B cell (primary cell): ENCODE measurements around the gene PSME3IP1. TPM values are rescaled to one million over a fixed set of nuclear protein-coding genes. Genes with fewer than 3 reads are reported as not detected.
A peak's percentile ranks its signal among the peaks of the same experiment; 100 is the strongest.

ENCODE experiments used
- ATAC-seq: fragments of 200-7000 bp; cut with Tn5 transposase; one replicate; pipeline ENCODE4 v1.10.0; 2021; ENCODE audit warnings: low read depth, mild to moderate bottlenecking, moderate number of reproducible peaks, moderate library complexity
- CTCF ChIA-PET: fragments of 350-600 bp; sonication (Branson Sonifier 250); formaldehyde crosslinking; loops from one replicate; lab custom pipeline; 2021; ENCODE audit warnings: antibody characterized with exemption, inconsistent platforms; lab: Charles Lee
- POLR2A ChIA-PET: fragments of 350-600 bp; sonication (Branson Sonifier 250); formaldehyde crosslinking; loops from one replicate; lab custom pipeline; 2021; ENCODE audit warnings: antibody characterized with exemption; lab: Charles Lee
- DNase-seq: peaks from one replicate; pipeline ENCODE4 v3.0.0; 2013
- H2AFZ ChIP-seq: 2 replicates; pipeline ENCODE4 v1.6.1; 2012; ENCODE audit warnings: mild to moderate bottlenecking, low read depth, low read length; ENCODE audit not compliant: insufficient read depth, poor library complexity, severe bottlenecking
- H3K27ac ChIP-seq, 2 donors: 1 replicate in 1 of 2; 2 replicates in 1 of 2; pipeline ENCODE4 v1.5.1; 2012 to 2013; ENCODE audit warnings: low read length in 2 of 2, mild to moderate bottlenecking in 2 of 2, moderate library complexity in 1 of 2
- H3K27me3 ChIP-seq, 4 experiments: fragments of 200-600 bp in 1 of 4; sonication (generic) in 1 of 4; replicated peaks in 1 of 4; 1 replicate in 2 of 4; 2 replicates in 2 of 4; pipeline versions ENCODE4 v1.6.1 to v1.7.0; 2013 to 2016; ENCODE audit warnings: low read length in 3 of 4, mild to moderate bottlenecking in 2 of 4, mixed read lengths in 1 of 4, moderate library complexity in 1 of 4; ENCODE audit not compliant: insufficient read depth in 4 of 4, control insufficient read depth in 3 of 4; ENCODE audit errors: control extremely low read depth in 1 of 4
- H3K36me3 ChIP-seq, 2 experiments: replicated peaks in 1 of 2; 1 replicate in 1 of 2; 2 replicates in 1 of 2; pipeline versions ENCODE4 v1.6.1 to v1.7.1; 2013; ENCODE audit warnings: low read length in 1 of 2; ENCODE audit not compliant: insufficient read depth in 2 of 2, control insufficient read depth in 1 of 2; ENCODE audit errors: control extremely low read depth in 1 of 2, extremely low read depth in 1 of 2
- H3K4me1 ChIP-seq, 2 donors: fragments of 200-600 bp in 1 of 2; sonication (generic) in 1 of 2; 1 replicate in 1 of 2; 2 replicates in 1 of 2; pipeline versions ENCODE4 v1.5.1 to v1.6.1; 2013 to 2017; ENCODE audit warnings: low read length in 2 of 2; ENCODE audit not compliant: control insufficient read depth in 2 of 2, insufficient read depth in 2 of 2
- H3K4me2 ChIP-seq: replicated peaks from 2 replicates; pipeline ENCODE3; 2012; ENCODE audit warnings: mild to moderate bottlenecking, low read depth, low read length; ENCODE audit not compliant: poor library complexity, severe bottlenecking
- H3K4me3 ChIP-seq, 5 experiments: fragments of 200-600 bp in 1 of 5; sonication (generic) in 1 of 5; 1 replicate in 3 of 5; 2 replicates in 2 of 5; pipeline versions ENCODE4 v1.5.1 to v1.7.0; 2011 to 2016; ENCODE audit warnings: low read length in 4 of 5, mild to moderate bottlenecking in 4 of 5, low read depth in 2 of 5, control low read depth in 1 of 5, moderate library complexity in 1 of 5; ENCODE audit not compliant: insufficient read depth in 1 of 5; ENCODE audit errors: control extremely low read depth in 1 of 5, extremely low read depth in 1 of 5
- H3K79me2 ChIP-seq: fragments of 200-600 bp; sonication (generic); one replicate; pipeline ENCODE4 v1.6.0; 2016; ENCODE audit warnings: low read length; ENCODE audit not compliant: control insufficient read depth, insufficient read depth
- H3K9ac ChIP-seq: fragments of 200-600 bp; sonication (generic); 2 replicates; pipeline ENCODE4 v1.6.1; 2017; ENCODE audit warnings: mild to moderate bottlenecking, low read length, moderate library complexity
- H3K9me3 ChIP-seq, 3 donors: one replicate each; pipeline versions ENCODE4 v1.6.1 to v1.7.1; 2013; ENCODE audit warnings: low read length in 2 of 3; ENCODE audit not compliant: control insufficient read depth in 2 of 3, insufficient read depth in 1 of 3; ENCODE audit errors: control extremely low read depth in 1 of 3
- H4K20me1 ChIP-seq: 2 replicates; pipeline ENCODE4 v1.6.0; 2012; ENCODE audit warnings: mild to moderate bottlenecking, low read length; ENCODE audit not compliant: insufficient read depth, control insufficient read depth, poor library complexity, severe bottlenecking
- H3K27ac Mint-ChIP-seq: one replicate; pipeline ENCODE4 v1.8.0; 2021; ENCODE audit warnings: mixed read lengths
- H3K27me3 Mint-ChIP-seq: one replicate; pipeline ENCODE4 v1.8.0; 2021; ENCODE audit warnings: mixed read lengths
- H3K4me1 Mint-ChIP-seq: one replicate; pipeline ENCODE4 v1.8.0; 2021; ENCODE audit warnings: mixed read lengths
- H3K4me3 Mint-ChIP-seq: one replicate; pipeline ENCODE4 v1.8.0; 2021; ENCODE audit warnings: mixed read lengths
- H3K9me3 Mint-ChIP-seq: one replicate; pipeline ENCODE4 v1.8.0; 2022; ENCODE audit warnings: mixed read lengths; ENCODE audit not compliant: insufficient read depth
- EZH2 ChIP-seq: IDR thresholded peaks from 2 replicates; pipeline ENCODE4 v1.6.1; 2012; ENCODE audit warnings: borderline replicate concordance, low read depth, mild to moderate bottlenecking, moderate library complexity, low read length; ENCODE audit not compliant: insufficient read depth, poor library complexity, severe bottlenecking
- WGBS: methylation state at CpG from one replicate; pipeline ENCODE4 v1.1.5; 2013; ENCODE audit warnings: missing lambda C conversion rate; ENCODE audit not compliant: insufficient coverage; 5-methylcytosine and 5-hydroxymethylcytosine counted together
- intact Hi-C: fragments of 100-400 bp; cut with micrococcal nuclease; formaldehyde crosslinking; loops from one replicate; pipeline ENCODE4 v1.10.0; 2022
- polyA minus RNA-seq: library from RNA; depleted of rRNA, polyadenylated mRNA; stranded (reverse); fragments of >200 nt; gene quantifications from 2 replicates; pipeline ENCODE4 v1.2.3, GENCODE V29; 2012
- polyA plus RNA-seq: library from polyadenylated mRNA; depleted of rRNA; stranded (reverse); fragments of >200 nt; gene quantifications from 2 replicates; pipeline ENCODE4 v1.2.3, GENCODE V29; 2012
- total RNA-seq, 2 donors: library from RNA; stranded (reverse); fragments of 120-200 nt in 1 of 2; gene quantifications; 1 replicate in 1 of 2; 2 replicates in 1 of 2; pipeline versions ENCODE4 v1.2.3 to v1.2.4, GENCODE V29; 2013 to 2022
- TF ChIP-seq, protein P1 (sequence below): fragments of 200-600 bp; IDR thresholded peaks from one replicate; pipeline ENCODE4 v1.8.0; 2022; ENCODE audit warnings: antibody characterized with exemption, mild to moderate bottlenecking

The PSME3IP1 gene, protein sequence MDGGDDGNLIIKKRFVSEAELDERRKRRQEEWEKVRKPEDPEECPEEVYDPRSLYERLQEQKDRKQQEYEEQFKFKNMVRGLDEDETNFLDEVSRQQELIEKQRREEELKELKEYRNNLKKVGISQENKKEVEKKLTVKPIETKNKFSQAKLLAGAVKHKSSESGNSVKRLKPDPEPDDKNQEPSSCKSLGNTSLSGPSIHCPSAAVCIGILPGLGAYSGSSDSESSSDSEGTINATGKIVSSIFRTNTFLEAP
- total RNA-seq (156 and 166 TPM in 2 replicates), polyA plus RNA-seq (114 and 125 TPM in 2 replicates), polyA minus RNA-seq (42.9 and 49.3 TPM in 2 replicates)
- total RNA-seq (2013): 107 TPM

DNA sequence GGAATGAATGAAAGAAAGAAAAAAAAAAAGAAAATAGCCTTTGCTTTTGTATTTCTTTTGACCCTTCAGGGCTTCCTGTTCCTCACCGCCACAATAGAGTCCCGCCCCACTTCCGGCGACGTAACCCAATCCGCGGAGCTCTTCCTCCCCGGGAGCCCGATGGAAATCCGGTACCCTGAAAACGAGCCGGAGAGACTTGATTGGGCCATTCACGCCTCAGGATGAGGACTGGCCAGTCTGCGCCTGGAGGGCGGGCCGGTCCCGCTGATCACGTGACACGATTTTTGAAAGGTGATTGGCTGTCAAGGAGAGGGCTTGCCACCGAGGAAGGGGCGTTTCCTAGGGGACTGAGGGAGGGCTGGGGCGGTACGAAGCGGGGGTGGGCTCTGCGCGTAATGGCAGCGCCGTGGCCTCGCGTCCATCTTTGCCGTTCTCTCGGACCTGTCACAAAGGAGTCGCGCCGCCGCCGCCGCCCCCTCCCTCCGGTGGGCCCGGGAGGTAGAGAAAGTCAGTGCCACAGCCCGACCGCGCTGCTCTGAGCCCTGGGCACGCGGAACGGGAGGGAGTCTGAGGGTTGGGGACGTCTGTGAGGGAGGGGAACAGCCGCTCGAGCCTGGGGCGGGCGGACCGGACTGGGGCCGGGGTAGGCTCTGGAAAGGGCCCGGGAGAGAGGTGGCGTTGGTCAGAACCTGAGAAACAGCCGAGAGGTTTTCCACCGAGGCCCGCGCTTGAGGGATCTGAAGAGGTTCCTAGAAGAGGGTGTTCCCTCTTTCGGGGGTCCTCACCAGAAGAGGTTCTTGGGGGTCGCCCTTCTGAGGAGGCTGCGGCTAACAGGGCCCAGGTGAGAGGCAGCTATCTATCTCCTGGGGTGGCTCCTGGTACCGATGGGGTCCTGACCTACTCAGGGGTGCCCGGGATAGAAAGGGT lies at the start of gene PSME3IP1, which contains the start of gene RSPRY1:
PSME3IP1 (minus strand) TSS at position 95 of the 927 bp plus-strand sequence. CDS start 12,185 bp downstream, outside the sequence.
RSPRY1 (plus strand) TSS at position 385 of the 927 bp plus-strand sequence. CDS start 18,330 bp downstream, outside the sequence.
- H2AFZ ChIP-seq: peak within 1 kb of the TSS; percentile 91
- H4K20me1 ChIP-seq: peaks cover 20% of the 10 kb centered on the region
- H3K4me3 Mint-ChIP-seq: peak within 1 kb of the TSS; percentile 90
- H3K27ac ChIP-seq: peak within 1 kb of the TSS; percentile 87 to 92
- intact Hi-C loops: loop anchor here (1.0 to 10.0 kb wide), 11 partner anchors 59 to 1441 kb away; partner anchors contain the start of genes AMFR, ARL2BP, CCDC102A and CIAPIN1
- peak within 1 kb of the TSS; percentile 98 for H3K27ac Mint-ChIP-seq
- peaks cover 26 to 28% of the 10 kb centered on the region in 2 donors for H3K4me1 ChIP-seq
- WGBS: under 1% methylated on average over 64 of the region's 64 CpGs
- DNase-seq (peak; percentile 100), ATAC-seq (peak; percentile 91)
- H3K9me3 Mint-ChIP-seq: no peaks in the 10 kb centered on the region
- H3K4me3 ChIP-seq: peak within 1 kb of the TSS; percentile 86 to 99 (median 89)
- no peaks in the 10 kb centered on the region for H3K27me3 ChIP-seq
- peaks cover 61% of the 10 kb centered on the region for H3K4me1 Mint-ChIP-seq
- peak within 1 kb of the TSS; percentile 91 for H3K4me2 ChIP-seq
- TF ChIP-seq, protein P1, sequence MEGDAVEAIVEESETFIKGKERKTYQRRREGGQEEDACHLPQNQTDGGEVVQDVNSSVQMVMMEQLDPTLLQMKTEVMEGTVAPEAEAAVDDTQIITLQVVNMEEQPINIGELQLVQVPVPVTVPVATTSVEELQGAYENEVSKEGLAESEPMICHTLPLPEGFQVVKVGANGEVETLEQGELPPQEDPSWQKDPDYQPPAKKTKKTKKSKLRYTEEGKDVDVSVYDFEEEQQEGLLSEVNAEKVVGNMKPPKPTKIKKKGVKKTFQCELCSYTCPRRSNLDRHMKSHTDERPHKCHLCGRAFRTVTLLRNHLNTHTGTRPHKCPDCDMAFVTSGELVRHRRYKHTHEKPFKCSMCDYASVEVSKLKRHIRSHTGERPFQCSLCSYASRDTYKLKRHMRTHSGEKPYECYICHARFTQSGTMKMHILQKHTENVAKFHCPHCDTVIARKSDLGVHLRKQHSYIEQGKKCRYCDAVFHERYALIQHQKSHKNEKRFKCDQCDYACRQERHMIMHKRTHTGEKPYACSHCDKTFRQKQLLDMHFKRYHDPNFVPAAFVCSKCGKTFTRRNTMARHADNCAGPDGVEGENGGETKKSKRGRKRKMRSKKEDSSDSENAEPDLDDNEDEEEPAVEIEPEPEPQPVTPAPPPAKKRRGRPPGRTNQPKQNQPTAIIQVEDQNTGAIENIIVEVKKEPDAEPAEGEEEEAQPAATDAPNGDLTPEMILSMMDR: no peak
- no peak for TF ChIP-seq EZH2
- H3K36me3 ChIP-seq: peaks cover 0 to 3% of the 10 kb centered on the region in 2 experiments
- no peaks in the 10 kb centered on the region for H3K27me3 Mint-ChIP-seq
- peaks cover 97% of the 10 kb centered on the region for H3K79me2 ChIP-seq
- CTCF ChIA-PET: interaction anchor here (0.6 to 2.0 kb wide), 6 partner anchors 227 to 825 kb away, joined by 3 to 4 read pairs (median 4); partner anchors contain the start of gene POLR2C
- POLR2A ChIA-PET: interaction anchor here (0.6 to 1.2 kb wide), 10 partner anchors 45 to 943 kb away, joined by 3 to 6 read pairs (median 4); partner anchors contain the start of genes ARL2BP and CFAP20
- H3K9me3 ChIP-seq: no peaks in the 10 kb centered on the region
- peak within 1 kb of the TSS; percentile 90 for H3K9ac ChIP-seq
